Measurements from ENCODE around the gene MADCAM1.

The MADCAM1 gene

GRCh38 chr19:531753-532560 is 35.7 kb downstream of the MADCAM1 start, which contains the start of gene CDC34:
Gene CDC34 (plus strand): TSS chr19:531760. CDS start chr19:531932, 172 bp downstream.
- under 1% methylated on average over 63 of the region's 84 CpGs for WGBS (ENCODE audit: insufficient coverage)
- POLR2A ChIA-PET: interaction anchor here (0.6 to 1.9 kb wide), 4 partner anchors 21 to 54 kb away, joined by 3 to 10 read pairs (median 4); partner anchors contain the start of gene BSG
- Histone ChIP-seq H3K27ac (ENCODE audit: insufficient read depth in 1 of 2, low read depth in 1 of 2, low read length in 2 of 2, poor library complexity in 1 of 2, severe bottlenecking in 2 of 2) (peak within 1 kb of the TSS; percentile 72 to 90), H3K4me3 (ENCODE audit: control insufficient read depth in 1 of 7, extremely low read depth in 1 of 7, insufficient read depth in 4 of 7, low read depth in 2 of 7, low read length in 6 of 7) (peak within 1 kb of the TSS; percentile 75 to 90 (median 89)), H3K36me3 (ENCODE audit: control insufficient read depth in 4 of 4, insufficient read depth in 4 of 4, low read length in 3 of 4) (peaks cover 4 to 20% (median 12%) of the 10 kb centered on the region in 4 experiments), H3K9me3 (ENCODE audit: control extremely low read depth in 1 of 5, control insufficient read depth in 4 of 5, insufficient read depth in 2 of 5, low read depth in 1 of 5, low read length in 4 of 5) (no peaks in the 10 kb centered on the region), H3K27me3 (replicated peaks in 2 of 5; ENCODE audit: control insufficient read depth in 4 of 5, insufficient read depth in 5 of 5, low read length in 4 of 5) (no peaks in the 10 kb centered on the region), H3K4me1 (ENCODE audit: control extremely low read depth in 1 of 4, control insufficient read depth in 4 of 4, insufficient read depth in 4 of 4, low read length in 3 of 4) (peaks cover 0 to 28% (median 22%) of the 10 kb centered on the region in 4 experiments)
- DNase-seq: peak in 1 of 3 donors; percentile 18
- CTCF ChIA-PET: interaction anchor here (1.2 to 6.0 kb wide), 4 partner anchors 11 to 25 kb away, joined by 3 to 56 read pairs (median 6); partner anchors contain the start of gene TPGS1

- DNase-seq: peak; percentile 63 to 78 (median 78)
- 1% methylated on average over 43 of the region's 47 CpGs for WGBS (ENCODE audit: insufficient coverage)
- ChIA-PET CTCF (interaction anchor here (1.0 to 6.0 kb wide), 5 partner anchors 10 to 36 kb away, joined by 3 to 56 read pairs (median 5); partner anchors contain the start of gene TPGS1), POLR2A (interaction anchor here (1.0 to 1.9 kb wide), 3 partner anchors 22 to 23 kb away, joined by 3 to 10 read pairs (median 6); no protein-coding TSS in a partner anchor)
- Histone ChIP-seq H3K27ac (ENCODE audit: insufficient read depth in 1 of 2, low read depth in 1 of 2, low read length in 2 of 2, poor library complexity in 1 of 2, severe bottlenecking in 2 of 2) (peak overlapping the region; percentile 72 to 90), H3K4me1 (ENCODE audit: control extremely low read depth in 1 of 4, control insufficient read depth in 4 of 4, insufficient read depth in 4 of 4, low read length in 3 of 4) (peaks cover 0 to 28% (median 22%) of the 10 kb centered on the region in 4 experiments), H3K4me3 (ENCODE audit: control insufficient read depth in 1 of 7, extremely low read depth in 1 of 7, insufficient read depth in 4 of 7, low read depth in 2 of 7, low read length in 6 of 7) (peak overlapping the region; percentile 75 to 90 (median 87)), H3K27me3 (replicated peaks in 2 of 5; ENCODE audit: control insufficient read depth in 4 of 5, insufficient read depth in 5 of 5, low read length in 4 of 5) (no peaks in the 10 kb centered on the region), H3K36me3 (ENCODE audit: control insufficient read depth in 4 of 4, insufficient read depth in 4 of 4, low read length in 3 of 4) (peaks cover 5 to 23% (median 15%) of the 10 kb centered on the region in 4 experiments), H3K9me3 (ENCODE audit: control extremely low read depth in 1 of 5, control insufficient read depth in 4 of 5, insufficient read depth in 2 of 5, low read depth in 1 of 5, low read length in 4 of 5) (no peaks in the 10 kb centered on the region)
These were observed 36.5 kb downstream of the MADCAM1 start for GRCh38 chr19:532561-533363.

- Histone ChIP-seq H3K27me3 (replicated peaks in 2 of 5; ENCODE audit: control insufficient read depth in 4 of 5, insufficient read depth in 5 of 5, low read length in 4 of 5) (no peaks in the 10 kb centered on the region), H3K4me3 (ENCODE audit: control insufficient read depth in 1 of 7, extremely low read depth in 1 of 7, insufficient read depth in 4 of 7, low read depth in 2 of 7, low read length in 6 of 7) (peak overlapping the region; percentile 75 to 90 (median 87)), H3K27ac (ENCODE audit: insufficient read depth in 1 of 2, low read depth in 1 of 2, low read length in 2 of 2, poor library complexity in 1 of 2, severe bottlenecking in 2 of 2) (peak overlapping the region; percentile 72 to 90), H3K4me1 (ENCODE audit: control extremely low read depth in 1 of 4, control insufficient read depth in 4 of 4, insufficient read depth in 4 of 4, low read length in 3 of 4) (peaks cover 0 to 28% (median 22%) of the 10 kb centered on the region in 4 experiments), H3K9me3 (ENCODE audit: control extremely low read depth in 1 of 5, control insufficient read depth in 4 of 5, insufficient read depth in 2 of 5, low read depth in 1 of 5, low read length in 4 of 5) (no peaks in the 10 kb centered on the region), H3K36me3 (ENCODE audit: control insufficient read depth in 4 of 4, insufficient read depth in 4 of 4, low read length in 3 of 4) (peaks cover 8 to 29% (median 21%) of the 10 kb centered on the region in 4 experiments)
- ChIA-PET CTCF (interaction anchor here (1.0 to 6.0 kb wide), 4 partner anchors 9 to 35 kb away, joined by 3 to 56 read pairs (median 4); no protein-coding TSS in a partner anchor), POLR2A (interaction anchor here (1.0 to 1.3 kb wide), 2 partner anchors 22 to 23 kb away, joined by 3 to 6 read pairs; no protein-coding TSS in a partner anchor)
- WGBS (ENCODE audit: insufficient coverage): 60% methylated on average over 24 of the region's 25 CpGs
- DNase-seq: no peak
These were observed 37.2 kb downstream of the MADCAM1 start for GRCh38 chr19:533364-534058.

GRCh38 chr19:534088-534487 is 37.8 kb downstream of the MADCAM1 start:
- Histone ChIP-seq H3K27me3 (replicated peaks in 2 of 5; ENCODE audit: control insufficient read depth in 4 of 5, insufficient read depth in 5 of 5, low read length in 4 of 5) (no peaks in the 10 kb centered on the region), H3K9me3 (ENCODE audit: control extremely low read depth in 1 of 5, control insufficient read depth in 4 of 5, insufficient read depth in 2 of 5, low read depth in 1 of 5, low read length in 4 of 5) (no peaks in the 10 kb centered on the region), H3K36me3 (ENCODE audit: control insufficient read depth in 4 of 4, insufficient read depth in 4 of 4, low read length in 3 of 4) (peaks cover 9 to 35% (median 26%) of the 10 kb centered on the region in 4 experiments), H3K4me3 (ENCODE audit: control insufficient read depth in 1 of 7, extremely low read depth in 1 of 7, insufficient read depth in 4 of 7, low read depth in 2 of 7, low read length in 6 of 7) (no peak overlapping the region), H3K4me1 (ENCODE audit: control extremely low read depth in 1 of 4, control insufficient read depth in 4 of 4, insufficient read depth in 4 of 4, low read length in 3 of 4) (peaks cover 0 to 28% (median 22%) of the 10 kb centered on the region in 4 experiments), H3K27ac (ENCODE audit: insufficient read depth in 1 of 2, low read depth in 1 of 2, low read length in 2 of 2, poor library complexity in 1 of 2, severe bottlenecking in 2 of 2) (peak overlapping the region in 1 of 2 experiments; percentile 90)
- DNase-seq: peak in 2 of 3 donors; percentile 16 to 20
- POLR2A ChIA-PET: no interaction called here
- WGBS (ENCODE audit: insufficient coverage): 93% methylated on average over 7 of the region's 14 CpGs
- CTCF ChIA-PET: interaction anchor here (2.2 kb wide), 1 partner anchor 8 kb away, joined by 6 read pairs; no protein-coding TSS in a partner anchor

- Histone ChIP-seq H3K27ac (ENCODE audit: insufficient read depth in 1 of 2, low read depth in 1 of 2, low read length in 2 of 2, poor library complexity in 1 of 2, severe bottlenecking in 2 of 2) (no peak overlapping the region), H3K36me3 (ENCODE audit: control insufficient read depth in 4 of 4, insufficient read depth in 4 of 4, low read length in 3 of 4) (peaks cover 9 to 41% (median 30%) of the 10 kb centered on the region in 4 experiments), H3K4me3 (ENCODE audit: control insufficient read depth in 1 of 7, extremely low read depth in 1 of 7, insufficient read depth in 4 of 7, low read depth in 2 of 7, low read length in 6 of 7) (no peak overlapping the region), H3K9me3 (ENCODE audit: control extremely low read depth in 1 of 5, control insufficient read depth in 4 of 5, insufficient read depth in 2 of 5, low read depth in 1 of 5, low read length in 4 of 5) (no peaks in the 10 kb centered on the region), H3K4me1 (ENCODE audit: control extremely low read depth in 1 of 4, control insufficient read depth in 4 of 4, insufficient read depth in 4 of 4, low read length in 3 of 4) (peaks cover 0 to 27% (median 22%) of the 10 kb centered on the region in 4 experiments), H3K27me3 (replicated peaks in 2 of 5; ENCODE audit: control insufficient read depth in 4 of 5, insufficient read depth in 5 of 5, low read length in 4 of 5) (no peaks in the 10 kb centered on the region)
- ChIA-PET POLR2A (no interaction called here), CTCF (no interaction called here)
- 95% methylated on average over 12 of the region's 16 CpGs for WGBS (ENCODE audit: insufficient coverage)
- no peak for DNase-seq
These were observed 38.9 kb downstream of the MADCAM1 start for GRCh38 chr19:535017-535835.
